Keratinocyte (primary cell): Measurements from ENCODE around the gene NLGN1. TPM values are rescaled to one million over a fixed set of nuclear protein-coding genes. Genes with fewer than 3 reads are reported as not detected.

Experiments used
- DNase-seq: peaks from one replicate; pipeline ENCODE4 v3.0.0-alpha.2; 2011; ENCODE audit warnings: low read depth, missing footprints, low spot score
- FAIRE-seq: peaks from 2 replicates; lab custom pipeline; 2011; peaks lifted over from hg19 to GRCh38; lab: Jason Lieb, UNC
- H2AFZ ChIP-seq: 2 replicates; pipeline ENCODE4 v1.6.0; 2012; ENCODE audit warnings: low read length, control low read depth, inconsistent platforms; ENCODE audit not compliant: control insufficient read depth
- H3K27ac ChIP-seq: 2 replicates; pipeline ENCODE4 v1.5.1; 2011; ENCODE audit warnings: low read length; ENCODE audit not compliant: control insufficient read depth, insufficient read depth
- H3K27me3 ChIP-seq: 3 replicates; pipeline ENCODE4 v1.6.0; 2011; ENCODE audit warnings: low read length; ENCODE audit not compliant: control insufficient read depth, insufficient read depth; ENCODE audit errors: extremely low read depth
- H3K36me3 ChIP-seq, 2 experiments: 2 replicates in 1 of 2; 3 replicates in 1 of 2; pipeline ENCODE4 v1.5.1; 2011; ENCODE audit warnings: low read length in 2 of 2, mild to moderate bottlenecking in 1 of 2; ENCODE audit not compliant: control insufficient read depth in 2 of 2, insufficient read depth in 2 of 2; ENCODE audit errors: extremely low read depth in 1 of 2
- H3K4me1 ChIP-seq: 3 replicates; pipeline ENCODE4 v1.5.1; 2011; ENCODE audit warnings: low read length; ENCODE audit not compliant: control insufficient read depth, insufficient read depth; ENCODE audit errors: extremely low read depth
- H3K4me2 ChIP-seq: 3 replicates; pipeline ENCODE4 v1.6.0; 2011; ENCODE audit warnings: low read depth, low read length; ENCODE audit not compliant: control insufficient read depth, insufficient read depth; ENCODE audit errors: extremely low read depth
- H3K4me3 ChIP-seq, 3 experiments: fragments of 200-600 bp in 1 of 3; sonication (generic) in 1 of 3; 2 replicates in 2 of 3; 3 replicates in 1 of 3; pipeline ENCODE4 v1.5.1; 2011 to 2016; ENCODE audit warnings: low read length in 3 of 3, mild to moderate bottlenecking in 3 of 3, control low read depth in 2 of 3, inconsistent platforms in 1 of 3, low read depth in 1 of 3, mixed read lengths in 1 of 3, mixed run types in 1 of 3, moderate library complexity in 1 of 3; ENCODE audit not compliant: control insufficient read depth in 2 of 3, insufficient read depth in 2 of 3; ENCODE audit errors: extremely low read depth in 1 of 3
- H3K79me2 ChIP-seq: 2 replicates; pipeline ENCODE4 v1.6.0; 2012; ENCODE audit warnings: low read length; ENCODE audit not compliant: control insufficient read depth, insufficient read depth
- H3K9ac ChIP-seq: 3 replicates; pipeline ENCODE4 v1.6.0; 2011; ENCODE audit warnings: low read length; ENCODE audit not compliant: control insufficient read depth, insufficient read depth; ENCODE audit errors: extremely low read depth
- H3K9me1 ChIP-seq: 3 replicates; pipeline ENCODE4 v1.6.0; 2011; ENCODE audit warnings: low read length; ENCODE audit not compliant: control insufficient read depth, insufficient read depth; ENCODE audit errors: extremely low read depth
- H3K9me3 ChIP-seq: 2 replicates; pipeline ENCODE4 v1.5.1; 2012; ENCODE audit warnings: low read depth, low read length; ENCODE audit not compliant: control insufficient read depth
- H4K20me1 ChIP-seq: 3 replicates; pipeline ENCODE4 v1.6.0; 2011; ENCODE audit warnings: low read length; ENCODE audit not compliant: control insufficient read depth, insufficient read depth; ENCODE audit errors: extremely low read depth
- CTCF ChIP-seq, 3 experiments: IDR thresholded peaks in 1 of 3; conservative IDR thresholded peaks in 1 of 3; optimal IDR thresholded peaks in 1 of 3; 2 replicates in 2 of 3; 3 replicates in 1 of 3; pipeline versions ENCODE3 to v1.5.1; 2011; ENCODE audit warnings: low read length in 3 of 3, mild to moderate bottlenecking in 3 of 3, moderate library complexity in 2 of 3, control low read depth in 1 of 3, inconsistent platforms in 1 of 3; ENCODE audit not compliant: insufficient read depth in 2 of 3; ENCODE audit errors: extremely low read depth in 1 of 3
- EZH2 ChIP-seq: IDR thresholded peaks from one replicate; pipeline ENCODE4 v1.6.1; 2012; ENCODE audit warnings: inconsistent platforms, mild to moderate bottlenecking, low read length, moderate library complexity
- dilution Hi-C: fragments of 300-500 bp; cut with MboI; formaldehyde crosslinking; loops from one replicate; pipeline ENCODE4 v1.7.0; 2020; ENCODE audit warnings: low sequenced_read_pairs; ENCODE audit not compliant: extremely low pct_ligation_motif_present
- polyA plus RNA-seq, 5 experiments: library from polyadenylated mRNA; depleted of rRNA in 3 of 5; stranded (reverse) in 3 of 5; stranded (forward) in 1 of 5; unstranded in 1 of 5; fragments of >200 nt; gene quantifications; 1 replicate in 1 of 5; 2 replicates in 3 of 5; 3 replicates in 1 of 5; pipeline versions ENCODE4 v1.2.1 to v1.2.3, GENCODE V29; 2011 to 2012; ENCODE audit warnings: missing spikeins in 2 of 5, low read depth in 1 of 5, low replicate concordance in 1 of 5

Gene NLGN1
- polyA plus RNA-seq, 1 donor (not counting 4 experiments of a cell fraction or from before 2014, with no cell fraction given): not detected

GRCh38 chr3:173354124-173354523 is 43.4 kb upstream of the NLGN1 start:
- no peak for FAIRE-seq
- Histone ChIP-seq H3K27ac (no peak overlapping the region), H3K4me1 (no peaks in the 10 kb centered on the region), H3K4me3 (no peak overlapping the region), H3K36me3 (no peaks in the 10 kb centered on the region), H2AFZ (no peak overlapping the region), H3K9me3 (no peaks in the 10 kb centered on the region), H3K9me1 (no peaks in the 10 kb centered on the region), H3K4me2 (no peak overlapping the region), H4K20me1 (no peaks in the 10 kb centered on the region), H3K79me2 (no peaks in the 10 kb centered on the region), H3K9ac (no peak overlapping the region), H3K27me3 (no peaks in the 10 kb centered on the region)
- dilution Hi-C loops: no loop called here
- no peak for TF ChIP-seq CTCF (optimal IDR thresholded peaks at IDR 0.05 in 1 of 3, IDR thresholded peaks at IDR 0.05 in 1 of 3, conservative IDR thresholded peaks at IDR 0.05 in 1 of 3; ENCODE audit: extremely low read depth in 1 of 3, insufficient read depth in 2 of 3, low read length in 3 of 3)
- TF ChIP-seq EZH2: no peak
- no peak for DNase-seq

DNA sequence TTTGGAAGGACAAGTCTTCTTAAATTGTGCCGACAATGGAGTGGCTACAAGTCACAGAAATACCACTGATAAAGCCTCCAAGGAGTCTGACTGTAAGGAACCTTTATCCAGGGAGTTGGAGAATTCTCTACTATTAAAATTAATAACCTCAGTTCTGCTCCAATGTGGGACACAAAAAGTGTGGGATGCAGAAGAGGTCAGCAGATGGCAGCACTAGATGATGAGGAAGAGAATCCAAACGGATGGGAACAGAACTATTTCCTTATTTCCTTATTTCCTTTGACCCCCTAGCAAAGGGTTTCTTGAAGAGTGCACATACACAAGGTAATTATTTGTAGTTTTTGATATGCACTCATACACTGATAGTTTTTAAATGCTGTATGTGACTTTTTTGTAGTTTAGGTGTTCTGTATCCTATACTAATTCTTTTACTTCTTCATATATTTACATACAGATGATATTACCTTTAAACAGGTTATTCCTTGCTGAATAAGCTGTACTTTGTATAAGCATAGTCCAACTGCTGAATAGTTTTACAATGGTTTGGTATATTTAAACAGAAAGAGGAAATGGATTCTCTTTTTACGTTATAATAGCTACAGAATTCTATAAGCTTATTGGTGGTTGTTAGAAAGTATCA is 25.6 kb upstream of the NLGN1 start:
- H3K9me3 ChIP-seq: no peaks in the 10 kb centered on the region
- no peaks in the 10 kb centered on the region for H3K27me3 ChIP-seq
- H4K20me1 ChIP-seq: no peaks in the 10 kb centered on the region
- H3K36me3 ChIP-seq: no peaks in the 10 kb centered on the region
- no peak overlapping the region for H2AFZ ChIP-seq
- H3K27ac ChIP-seq: no peak overlapping the region
- no peak overlapping the region for H3K4me2 ChIP-seq
- no peak for FAIRE-seq
- no peak overlapping the region for H3K4me3 ChIP-seq
- no peaks in the 10 kb centered on the region for H3K4me1 ChIP-seq
- H3K9ac ChIP-seq: no peak overlapping the region
- no peaks in the 10 kb centered on the region for H3K79me2 ChIP-seq
- TF ChIP-seq CTCF (optimal IDR thresholded peaks at IDR 0.05 in 1 of 3, IDR thresholded peaks at IDR 0.05 in 1 of 3, conservative IDR thresholded peaks at IDR 0.05 in 1 of 3; ENCODE audit: extremely low read depth in 1 of 3, insufficient read depth in 2 of 3, low read length in 3 of 3) (peak; percentile 47 to 66 (median 58)), EZH2 (no peak)
- no peaks in the 10 kb centered on the region for H3K9me1 ChIP-seq
- dilution Hi-C loops: no loop called here
- DNase-seq: no peak
